Colon (tissue), 2 donors: Measurements from ENCODE around the gene CYLC1.

ENCODE experiments used
- FAIRE-seq: peaks from 2 replicates; lab custom pipeline; 2012; peaks lifted over from hg19 to GRCh38; lab: Jason Lieb, UNC
- donor health status: control.
- donor health status: control.

Gene CYLC1

GRCh38 chrX:83860846-83861245 is at the start of gene CYLC1:
Gene CYLC1, plus strand, starts transcription at chrX:83861146. Its CDS starts 37 bp downstream, at chrX:83861183.
- FAIRE-seq, result no peak

DNA sequence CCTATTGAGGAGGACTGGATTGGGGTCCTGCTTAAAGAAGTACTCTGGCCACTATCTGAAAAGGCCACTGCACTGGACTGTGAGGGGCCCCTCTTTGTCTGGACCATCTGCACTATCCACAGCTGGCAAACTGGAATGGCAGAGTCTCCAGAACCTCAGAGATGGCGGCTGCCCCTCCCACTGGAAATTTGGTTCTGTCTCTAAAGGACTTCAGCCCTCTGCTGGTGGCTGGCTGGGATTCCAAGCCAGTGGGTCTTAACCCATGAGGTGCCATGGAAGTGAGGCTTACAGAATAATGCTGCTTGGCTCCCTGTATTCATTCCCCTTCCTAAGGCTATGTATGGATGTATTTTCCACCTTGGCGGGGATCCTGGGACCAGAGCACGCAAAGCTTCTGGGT is 41.6 kb upstream of the CYLC1 start:
- no peak for FAIRE-seq

DNA sequence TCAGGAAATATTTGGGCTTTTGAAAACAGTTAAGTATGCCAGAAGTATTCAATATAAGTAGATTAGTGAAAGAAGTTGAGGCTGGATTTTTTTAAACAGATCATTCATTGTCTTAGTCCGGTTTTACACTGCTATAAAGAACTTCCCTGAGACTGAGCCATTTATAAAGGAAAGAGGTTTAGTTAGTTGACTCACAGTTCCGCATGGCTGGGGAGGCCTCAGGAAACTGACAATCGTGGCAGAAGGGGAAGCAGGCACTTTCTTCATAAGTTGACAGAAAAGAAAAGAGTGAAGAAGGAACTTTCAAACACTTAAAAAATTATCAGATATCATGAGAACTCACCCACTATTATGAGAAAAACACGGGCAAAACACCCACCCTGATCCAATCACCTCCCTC is 31.1 kb upstream of the CYLC1 start:
- no peak for FAIRE-seq

DNA sequence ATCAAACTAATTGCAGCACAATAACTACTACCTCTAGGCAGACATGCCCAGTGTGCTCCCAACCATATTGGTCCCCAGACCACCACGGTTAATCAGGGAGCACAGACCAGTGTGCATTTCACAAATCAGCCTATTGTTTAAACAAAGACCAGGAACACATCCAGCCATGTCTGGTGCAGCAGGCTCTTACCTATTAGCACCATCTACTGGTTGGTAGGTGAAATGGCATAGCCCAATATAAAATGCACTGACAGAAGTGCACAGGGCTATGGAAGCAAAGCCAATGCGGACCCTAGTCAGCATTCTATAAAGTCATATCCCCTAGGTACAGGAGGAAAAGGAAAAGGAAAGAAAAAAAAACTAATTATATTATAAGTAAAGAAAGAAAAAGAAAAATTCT is 15.5 kb upstream of the CYLC1 start:
- FAIRE-seq, result no peak

- FAIRE-seq, result no peak
Observed at GRCh38 chrX:83847339-83847738, 13.6 kb upstream of the CYLC1 start.

GRCh38 chrX:83888585-83888984 is 27.6 kb downstream of the CYLC1 start:
- FAIRE-seq, result no peak

GRCh38 chrX:83892433-83892832 is 31.5 kb downstream of the CYLC1 start:
- FAIRE-seq, result no peak

GRCh38 chrX:83906921-83907320 is 46.0 kb downstream of the CYLC1 start:
- FAIRE-seq, result no peak

GRCh38 chrX:83916525-83916924 is 55.6 kb downstream of the CYLC1 start:
- no peak for FAIRE-seq

GRCh38 chrX:83934220-83934619 is 73.3 kb downstream of the CYLC1 start:
- no peak for FAIRE-seq
